WTC11 (cell line): Measurements from ENCODE around the gene GJC1. TPM values are rescaled to one million over a fixed set of nuclear protein-coding genes. Genes with fewer than 3 reads are reported as not detected.
A peak's percentile ranks its signal among the peaks of the same experiment; 100 is the strongest.

Experiments
- ATAC-seq: fragments of 200-7000 bp; cut with Tn5 transposase; 2 replicates; pipeline ENCODE4 v1.10.0; 2021; ENCODE audit warnings: mild to moderate bottlenecking, moderate library complexity
- CTCF ChIA-PET: fragments of 300-600 bp; sonication (Branson Sonifier 250); formaldehyde crosslinking; loops from one replicate; lab custom pipeline; 2021; ENCODE audit warnings: antibody characterized with exemption; lab: Charles Lee
- POLR2A ChIA-PET: fragments of 350-600 bp; sonication (Branson Sonifier 250); formaldehyde crosslinking; loops from one replicate; lab custom pipeline; 2021; ENCODE audit warnings: antibody characterized with exemption; lab: Charles Lee
- DNase-seq: peaks from one replicate; pipeline ENCODE4 v3.0.0; 2021; ENCODE audit warnings: low spot score
- H3K27ac Mint-ChIP-seq: 2 replicates; pipeline ENCODE4 v1.8.0; 2021; ENCODE audit warnings: mixed read lengths
- H3K27me3 Mint-ChIP-seq: 2 replicates; pipeline ENCODE4 v1.8.0; 2021; ENCODE audit warnings: low read depth, mild to moderate bottlenecking, moderate library complexity, mixed read lengths
- H3K36me3 Mint-ChIP-seq: 2 replicates; pipeline ENCODE4 v1.8.0; 2021; ENCODE audit warnings: mixed read lengths
- H3K4me1 Mint-ChIP-seq: 2 replicates; pipeline ENCODE4 v1.8.0; 2022; ENCODE audit warnings: mixed read lengths
- H3K4me3 Mint-ChIP-seq: 2 replicates; pipeline ENCODE4 v1.8.0; 2021; ENCODE audit warnings: mild to moderate bottlenecking, moderate library complexity, mixed read lengths
- H3K9me3 Mint-ChIP-seq: 2 replicates; pipeline ENCODE4 v1.8.0; 2021; ENCODE audit warnings: mixed read lengths
- CREB1 ChIP-seq: sonication (generic); formaldehyde crosslinking; IDR thresholded peaks from 2 replicates; pipeline ENCODE4 v1.8.0; 2023; ENCODE audit warnings: mild to moderate bottlenecking, missing genetic modification reagents
- FOXJ3 ChIP-seq: sonication (generic); formaldehyde crosslinking; IDR thresholded peaks from 2 replicates; pipeline ENCODE4 v1.9.0; 2021; ENCODE audit warnings: missing genetic modification reagents, mild to moderate bottlenecking, borderline replicate concordance
- FOXP1 ChIP-seq: sonication (generic); formaldehyde crosslinking; IDR thresholded peaks from 2 replicates; pipeline ENCODE4 v1.8.0; 2022; ENCODE audit warnings: missing genetic modification reagents, mild to moderate bottlenecking, moderate library complexity, borderline replicate concordance
- KAT7 ChIP-seq: sonication (generic); formaldehyde crosslinking; IDR thresholded peaks from 2 replicates; pipeline ENCODE4 v1.8.1; 2023; ENCODE audit warnings: missing genetic modification reagents, mild to moderate bottlenecking, borderline replicate concordance
- NFYB ChIP-seq: sonication (generic); formaldehyde crosslinking; conservative IDR thresholded peaks from 2 replicates; pipeline ENCODE4 v1.8.0; 2022; ENCODE audit warnings: low read depth, missing genetic modification reagents
- NR1H2 ChIP-seq: sonication (generic); formaldehyde crosslinking; IDR thresholded peaks from 2 replicates; pipeline ENCODE4 v1.9.0; 2021; ENCODE audit warnings: mild to moderate bottlenecking, moderate library complexity, missing genetic modification reagents
- NR2C2 ChIP-seq: sonication (generic); formaldehyde crosslinking; IDR thresholded peaks from 2 replicates; pipeline ENCODE4 v1.8.0; 2022; ENCODE audit warnings: mild to moderate bottlenecking, missing genetic modification reagents
- ZNF317 ChIP-seq: sonication (generic); formaldehyde crosslinking; IDR thresholded peaks from 2 replicates; pipeline ENCODE4 v1.8.1; 2023; ENCODE audit warnings: low read depth, mild to moderate bottlenecking, moderate library complexity, missing genetic modification reagents, borderline replicate concordance
- total RNA-seq: library from RNA; stranded (reverse); gene quantifications from 3 replicates; pipeline ENCODE4 v1.2.3, GENCODE V29; 2021
- TF ChIP-seq, protein P1 (sequence below): sonication (generic); formaldehyde crosslinking; IDR thresholded peaks from 2 replicates; pipeline ENCODE4 v1.8.0; 2022; ENCODE audit warnings: mild to moderate bottlenecking, missing genetic modification reagents
- TF ChIP-seq, protein P2 (sequence below): fragments of 250-450 bp; sonication (Bioruptor Pico); IDR thresholded peaks from 2 replicates; pipeline ENCODE4 v1.9.0; 2021; ENCODE audit warnings: mild to moderate bottlenecking
- TF ChIP-seq, protein P3 (sequence below): sonication (generic); formaldehyde crosslinking; IDR thresholded peaks from 2 replicates; pipeline ENCODE4 v1.8.0; 2023; ENCODE audit warnings: missing genetic modification reagents, mild to moderate bottlenecking, borderline replicate concordance
- TF ChIP-seq, protein P4 (sequence below): fragments of 250-450 bp; sonication (Bioruptor Pico); IDR thresholded peaks from 2 replicates; pipeline ENCODE4 v2.1.2; 2022; ENCODE audit warnings: mild to moderate bottlenecking, moderate library complexity
- TF ChIP-seq, protein P5 (sequence below): sonication (generic); formaldehyde crosslinking; IDR thresholded peaks from 2 replicates; pipeline ENCODE4 v1.8.1; 2023; ENCODE audit warnings: mild to moderate bottlenecking, missing genetic modification reagents, moderate library complexity
- TF ChIP-seq, protein P6 (sequence below): sonication (generic); formaldehyde crosslinking; IDR thresholded peaks from 2 replicates; pipeline ENCODE4 v1.8.1; 2022; ENCODE audit warnings: missing genetic modification reagents, borderline replicate concordance

GJC1 gene
- total RNA-seq, 1 experiment from 2014 or later: 104 TPM

DNA sequence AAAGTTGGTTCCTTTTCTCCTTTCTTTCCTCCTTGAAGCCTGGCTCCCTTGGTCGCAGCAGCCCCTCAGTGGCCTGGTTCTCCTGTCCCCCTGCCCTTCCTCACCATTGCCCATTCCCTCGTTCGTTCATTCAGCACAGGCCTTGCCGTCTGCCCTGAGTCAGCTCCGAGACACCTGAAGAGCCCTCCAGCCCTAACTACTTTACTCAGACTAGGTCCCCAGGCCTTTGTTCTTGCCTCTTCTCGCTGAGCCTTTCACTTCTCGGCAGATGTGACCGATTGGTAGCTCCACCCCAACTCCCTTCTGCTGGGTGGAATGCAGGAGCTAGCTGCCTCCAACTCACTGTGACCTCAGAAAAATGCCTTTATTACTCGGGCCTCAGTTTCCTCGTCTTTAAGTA, 78.3 kb downstream of the GJC1 start:
- DNase-seq (no peak), ATAC-seq (no peak)
- TF ChIP-seq FOXJ3 (CRISPR knock-in tag) (no peak), CREB1 (CRISPR knock-in tag) (no peak), ZNF317 (CRISPR knock-in tag) (no peak)
- TF ChIP-seq, protein P1, sequence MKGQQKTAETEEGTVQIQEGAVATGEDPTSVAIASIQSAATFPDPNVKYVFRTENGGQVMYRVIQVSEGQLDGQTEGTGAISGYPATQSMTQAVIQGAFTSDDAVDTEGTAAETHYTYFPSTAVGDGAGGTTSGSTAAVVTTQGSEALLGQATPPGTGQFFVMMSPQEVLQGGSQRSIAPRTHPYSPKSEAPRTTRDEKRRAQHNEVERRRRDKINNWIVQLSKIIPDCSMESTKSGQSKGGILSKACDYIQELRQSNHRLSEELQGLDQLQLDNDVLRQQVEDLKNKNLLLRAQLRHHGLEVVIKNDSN (CRISPR knock-in tag): no peak
- TF ChIP-seq, protein P2, sequence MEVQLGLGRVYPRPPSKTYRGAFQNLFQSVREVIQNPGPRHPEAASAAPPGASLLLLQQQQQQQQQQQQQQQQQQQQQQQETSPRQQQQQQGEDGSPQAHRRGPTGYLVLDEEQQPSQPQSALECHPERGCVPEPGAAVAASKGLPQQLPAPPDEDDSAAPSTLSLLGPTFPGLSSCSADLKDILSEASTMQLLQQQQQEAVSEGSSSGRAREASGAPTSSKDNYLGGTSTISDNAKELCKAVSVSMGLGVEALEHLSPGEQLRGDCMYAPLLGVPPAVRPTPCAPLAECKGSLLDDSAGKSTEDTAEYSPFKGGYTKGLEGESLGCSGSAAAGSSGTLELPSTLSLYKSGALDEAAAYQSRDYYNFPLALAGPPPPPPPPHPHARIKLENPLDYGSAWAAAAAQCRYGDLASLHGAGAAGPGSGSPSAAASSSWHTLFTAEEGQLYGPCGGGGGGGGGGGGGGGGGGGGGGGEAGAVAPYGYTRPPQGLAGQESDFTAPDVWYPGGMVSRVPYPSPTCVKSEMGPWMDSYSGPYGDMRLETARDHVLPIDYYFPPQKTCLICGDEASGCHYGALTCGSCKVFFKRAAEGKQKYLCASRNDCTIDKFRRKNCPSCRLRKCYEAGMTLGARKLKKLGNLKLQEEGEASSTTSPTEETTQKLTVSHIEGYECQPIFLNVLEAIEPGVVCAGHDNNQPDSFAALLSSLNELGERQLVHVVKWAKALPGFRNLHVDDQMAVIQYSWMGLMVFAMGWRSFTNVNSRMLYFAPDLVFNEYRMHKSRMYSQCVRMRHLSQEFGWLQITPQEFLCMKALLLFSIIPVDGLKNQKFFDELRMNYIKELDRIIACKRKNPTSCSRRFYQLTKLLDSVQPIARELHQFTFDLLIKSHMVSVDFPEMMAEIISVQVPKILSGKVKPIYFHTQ (CRISPR knock-in tag): no peak
- TF ChIP-seq, protein P3, sequence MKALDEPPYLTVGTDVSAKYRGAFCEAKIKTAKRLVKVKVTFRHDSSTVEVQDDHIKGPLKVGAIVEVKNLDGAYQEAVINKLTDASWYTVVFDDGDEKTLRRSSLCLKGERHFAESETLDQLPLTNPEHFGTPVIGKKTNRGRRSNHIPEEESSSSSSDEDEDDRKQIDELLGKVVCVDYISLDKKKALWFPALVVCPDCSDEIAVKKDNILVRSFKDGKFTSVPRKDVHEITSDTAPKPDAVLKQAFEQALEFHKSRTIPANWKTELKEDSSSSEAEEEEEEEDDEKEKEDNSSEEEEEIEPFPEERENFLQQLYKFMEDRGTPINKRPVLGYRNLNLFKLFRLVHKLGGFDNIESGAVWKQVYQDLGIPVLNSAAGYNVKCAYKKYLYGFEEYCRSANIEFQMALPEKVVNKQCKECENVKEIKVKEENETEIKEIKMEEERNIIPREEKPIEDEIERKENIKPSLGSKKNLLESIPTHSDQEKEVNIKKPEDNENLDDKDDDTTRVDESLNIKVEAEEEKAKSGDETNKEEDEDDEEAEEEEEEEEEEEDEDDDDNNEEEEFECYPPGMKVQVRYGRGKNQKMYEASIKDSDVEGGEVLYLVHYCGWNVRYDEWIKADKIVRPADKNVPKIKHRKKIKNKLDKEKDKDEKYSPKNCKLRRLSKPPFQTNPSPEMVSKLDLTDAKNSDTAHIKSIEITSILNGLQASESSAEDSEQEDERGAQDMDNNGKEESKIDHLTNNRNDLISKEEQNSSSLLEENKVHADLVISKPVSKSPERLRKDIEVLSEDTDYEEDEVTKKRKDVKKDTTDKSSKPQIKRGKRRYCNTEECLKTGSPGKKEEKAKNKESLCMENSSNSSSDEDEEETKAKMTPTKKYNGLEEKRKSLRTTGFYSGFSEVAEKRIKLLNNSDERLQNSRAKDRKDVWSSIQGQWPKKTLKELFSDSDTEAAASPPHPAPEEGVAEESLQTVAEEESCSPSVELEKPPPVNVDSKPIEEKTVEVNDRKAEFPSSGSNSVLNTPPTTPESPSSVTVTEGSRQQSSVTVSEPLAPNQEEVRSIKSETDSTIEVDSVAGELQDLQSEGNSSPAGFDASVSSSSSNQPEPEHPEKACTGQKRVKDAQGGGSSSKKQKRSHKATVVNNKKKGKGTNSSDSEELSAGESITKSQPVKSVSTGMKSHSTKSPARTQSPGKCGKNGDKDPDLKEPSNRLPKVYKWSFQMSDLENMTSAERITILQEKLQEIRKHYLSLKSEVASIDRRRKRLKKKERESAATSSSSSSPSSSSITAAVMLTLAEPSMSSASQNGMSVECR (CRISPR knock-in tag): no peak
- TF ChIP-seq, protein P4, sequence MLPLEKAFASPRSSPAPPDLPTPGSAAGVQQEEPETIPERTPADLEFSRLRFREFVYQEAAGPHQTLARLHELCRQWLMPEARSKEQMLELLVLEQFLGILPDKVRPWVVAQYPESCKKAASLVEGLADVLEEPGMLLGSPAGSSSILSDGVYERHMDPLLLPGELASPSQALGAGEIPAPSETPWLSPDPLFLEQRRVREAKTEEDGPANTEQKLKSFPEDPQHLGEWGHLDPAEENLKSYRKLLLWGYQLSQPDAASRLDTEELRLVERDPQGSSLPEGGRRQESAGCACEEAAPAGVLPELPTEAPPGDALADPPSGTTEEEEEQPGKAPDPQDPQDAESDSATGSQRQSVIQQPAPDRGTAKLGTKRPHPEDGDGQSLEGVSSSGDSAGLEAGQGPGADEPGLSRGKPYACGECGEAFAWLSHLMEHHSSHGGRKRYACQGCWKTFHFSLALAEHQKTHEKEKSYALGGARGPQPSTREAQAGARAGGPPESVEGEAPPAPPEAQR (CRISPR knock-in tag): no peak
- POLR2A ChIA-PET: interaction anchor here (0.5 kb wide), 2 partner anchors 33 to 42 kb away, joined by 4 to 5 read pairs; no protein-coding TSS in a partner anchor
- Mint-ChIP-seq H3K27ac (peak overlapping the region; percentile 29), H3K27me3 (peaks cover 25% of the 10 kb centered on the region), H3K4me3 (no peak overlapping the region), H3K9me3 (peaks cover 3% of the 10 kb centered on the region; the same call in 1 of the 2 replicates), H3K4me1 (no peaks in the 10 kb centered on the region; the same call in 1 of the 2 replicates), H3K36me3 (peaks cover 23% of the 10 kb centered on the region)
- CTCF ChIA-PET: interaction anchor here (0.6 to 2.4 kb wide), 5 partner anchors 11 to 218 kb away, joined by 3 to 10 read pairs (median 4); no protein-coding TSS in a partner anchor

DNA sequence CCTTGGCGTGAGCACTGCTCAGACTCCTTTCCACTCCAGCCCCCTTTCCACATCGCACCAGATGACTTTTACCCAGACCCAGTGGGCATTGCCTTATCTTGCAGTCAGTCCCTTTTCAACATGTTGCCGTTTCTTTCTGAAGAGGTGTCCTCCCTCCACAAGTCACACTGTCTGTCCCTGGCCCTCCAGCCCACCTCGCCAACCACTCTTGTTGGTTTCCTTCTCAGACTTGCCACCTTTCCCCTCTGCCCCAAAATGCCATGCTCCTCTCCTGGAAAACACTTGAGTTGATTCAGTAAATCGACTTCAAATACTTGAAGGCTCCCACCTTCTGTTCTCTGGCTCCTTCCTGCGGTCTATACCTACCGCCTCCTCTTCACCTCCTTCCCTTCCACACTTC, 78.8 kb downstream of the GJC1 start:
- POLR2A ChIA-PET: interaction anchor here (0.5 kb wide), 1 partner anchor 42 kb away, joined by 5 read pairs; no protein-coding TSS in a partner anchor

More for the DNA sequence above, 78.8 kb downstream of the GJC1 start:
- Mint-ChIP-seq H3K27me3 (peaks cover 21% of the 10 kb centered on the region), H3K4me3 (no peak overlapping the region), H3K36me3 (peaks cover 23% of the 10 kb centered on the region)
- TF ChIP-seq, protein P3 (CRISPR knock-in tag): no peak
- TF ChIP-seq NFYB (CRISPR knock-in tag) (no peak), FOXP1 (CRISPR knock-in tag) (no peak), KAT7 (CRISPR knock-in tag) (no peak), NR2C2 (no peak), NR1H2 (CRISPR knock-in tag) (no peak)
- TF ChIP-seq, protein P5, sequence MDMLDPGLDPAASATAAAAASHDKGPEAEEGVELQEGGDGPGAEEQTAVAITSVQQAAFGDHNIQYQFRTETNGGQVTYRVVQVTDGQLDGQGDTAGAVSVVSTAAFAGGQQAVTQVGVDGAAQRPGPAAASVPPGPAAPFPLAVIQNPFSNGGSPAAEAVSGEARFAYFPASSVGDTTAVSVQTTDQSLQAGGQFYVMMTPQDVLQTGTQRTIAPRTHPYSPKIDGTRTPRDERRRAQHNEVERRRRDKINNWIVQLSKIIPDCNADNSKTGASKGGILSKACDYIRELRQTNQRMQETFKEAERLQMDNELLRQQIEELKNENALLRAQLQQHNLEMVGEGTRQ (CRISPR knock-in tag): no peak
- TF ChIP-seq, protein P6, sequence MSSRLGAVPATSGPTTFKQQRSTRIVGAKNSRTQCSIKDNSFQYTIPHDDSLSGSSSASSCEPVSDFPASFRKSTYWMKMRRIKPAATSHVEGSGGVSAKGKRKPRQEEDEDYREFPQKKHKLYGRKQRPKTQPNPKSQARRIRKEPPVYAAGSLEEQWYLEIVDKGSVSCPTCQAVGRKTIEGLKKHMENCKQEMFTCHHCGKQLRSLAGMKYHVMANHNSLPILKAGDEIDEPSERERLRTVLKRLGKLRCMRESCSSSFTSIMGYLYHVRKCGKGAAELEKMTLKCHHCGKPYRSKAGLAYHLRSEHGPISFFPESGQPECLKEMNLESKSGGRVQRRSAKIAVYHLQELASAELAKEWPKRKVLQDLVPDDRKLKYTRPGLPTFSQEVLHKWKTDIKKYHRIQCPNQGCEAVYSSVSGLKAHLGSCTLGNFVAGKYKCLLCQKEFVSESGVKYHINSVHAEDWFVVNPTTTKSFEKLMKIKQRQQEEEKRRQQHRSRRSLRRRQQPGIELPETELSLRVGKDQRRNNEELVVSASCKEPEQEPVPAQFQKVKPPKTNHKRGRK (CRISPR knock-in tag): no peak
- TF ChIP-seq, all 79 proteins: peak for 0
- peak overlapping the region; percentile 29 for H3K27ac Mint-ChIP-seq
- no peaks in the 10 kb centered on the region; the same call in 1 of the 2 replicates for H3K4me1 Mint-ChIP-seq
- DNase-seq: no peak
- H3K9me3 Mint-ChIP-seq: peaks cover 3% of the 10 kb centered on the region; the same call in 1 of the 2 replicates
- CTCF ChIA-PET: interaction anchor here (0.6 to 1.9 kb wide), 3 partner anchors 12 to 218 kb away, joined by 3 to 4 read pairs (median 4); no protein-coding TSS in a partner anchor
- ATAC-seq: no peak
